ENCODE data around the gene PPHLN1.
"Not testable (repeated sequence)": the region's sequence is repeated elsewhere in the genome, so short reads cannot be mapped to it uniquely, and the experiment has no call there.

GRCh38 chr12:42349119-42350020, 23.4 kb downstream of the PPHLN1 start:
- TF ChIP-seq, protein P1, sequence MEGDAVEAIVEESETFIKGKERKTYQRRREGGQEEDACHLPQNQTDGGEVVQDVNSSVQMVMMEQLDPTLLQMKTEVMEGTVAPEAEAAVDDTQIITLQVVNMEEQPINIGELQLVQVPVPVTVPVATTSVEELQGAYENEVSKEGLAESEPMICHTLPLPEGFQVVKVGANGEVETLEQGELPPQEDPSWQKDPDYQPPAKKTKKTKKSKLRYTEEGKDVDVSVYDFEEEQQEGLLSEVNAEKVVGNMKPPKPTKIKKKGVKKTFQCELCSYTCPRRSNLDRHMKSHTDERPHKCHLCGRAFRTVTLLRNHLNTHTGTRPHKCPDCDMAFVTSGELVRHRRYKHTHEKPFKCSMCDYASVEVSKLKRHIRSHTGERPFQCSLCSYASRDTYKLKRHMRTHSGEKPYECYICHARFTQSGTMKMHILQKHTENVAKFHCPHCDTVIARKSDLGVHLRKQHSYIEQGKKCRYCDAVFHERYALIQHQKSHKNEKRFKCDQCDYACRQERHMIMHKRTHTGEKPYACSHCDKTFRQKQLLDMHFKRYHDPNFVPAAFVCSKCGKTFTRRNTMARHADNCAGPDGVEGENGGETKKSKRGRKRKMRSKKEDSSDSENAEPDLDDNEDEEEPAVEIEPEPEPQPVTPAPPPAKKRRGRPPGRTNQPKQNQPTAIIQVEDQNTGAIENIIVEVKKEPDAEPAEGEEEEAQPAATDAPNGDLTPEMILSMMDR (conservative IDR thresholded peaks at IDR 0.05 in 1 of 2, IDR thresholded peaks at IDR 0.05 in 1 of 2; ENCODE audit: extremely low read depth in 1 of 2, insufficient read depth in 1 of 2, low read depth in 1 of 2, low read length in 2 of 2): not testable (repeated sequence)
- TF ChIP-seq EZH2 (IDR thresholded peaks at IDR 0.05; ENCODE audit: borderline replicate concordance, low read length): not testable (repeated sequence)
